SU-DHL-6 (cell line): ENCODE results near the gene ANP32A.

Experiments
- H2AFZ ChIP-seq: fragments of 200-600 bp; sonication (generic); 2 replicates; pipeline ENCODE4 v1.6.1; 2014; ENCODE audit warnings: low read depth, mild to moderate bottlenecking, moderate library complexity, mixed read lengths, antibody characterized with exemption, low read length; ENCODE audit not compliant: severe bottlenecking
- H3F3A ChIP-seq: fragments of 200-600 bp; shearing (Covaris generic); 2 replicates; pipeline ENCODE4 v1.6.0; 2016; ENCODE audit warnings: antibody characterized with exemption, mild to moderate bottlenecking; ENCODE audit not compliant: insufficient read depth
- H3K27ac ChIP-seq: fragments of 200-600 bp; sonication (generic); 2 replicates; pipeline ENCODE4 v1.5.1; 2016; ENCODE audit warnings: low read depth, mild to moderate bottlenecking, low read length, moderate library complexity, mixed read lengths
- H3K27me3 ChIP-seq: fragments of 200-600 bp; sonication (generic), shearing (Covaris generic); 2 replicates; pipeline ENCODE4 v1.6.0; 2014; ENCODE audit warnings: mild to moderate bottlenecking, low read length
- H3K36me3 ChIP-seq: fragments of 200-600 bp; sonication (generic); 2 replicates; pipeline ENCODE4 v1.6.1; 2014; ENCODE audit warnings: mild to moderate bottlenecking, low read length, mixed read lengths
- H3K4me2 ChIP-seq: fragments of 300-600, 200-600 bp; shearing (Covaris generic), sonication (generic); 2 replicates; pipeline ENCODE4 v1.6.0; 2014; ENCODE audit warnings: low read length, low read depth, mild to moderate bottlenecking; ENCODE audit not compliant: poor library complexity, severe bottlenecking
- H3K4me3 ChIP-seq: fragments of 200-600 bp; sonication (generic); 2 replicates; pipeline ENCODE4 v1.5.1; 2014; ENCODE audit warnings: antibody characterized with exemption, low read length, mild to moderate bottlenecking, mixed read lengths; ENCODE audit not compliant: insufficient read depth, poor library complexity, severe bottlenecking
- H3K79me2 ChIP-seq: fragments of 200-600 bp; sonication (generic); 2 replicates; pipeline ENCODE4 v1.6.1; 2014; ENCODE audit warnings: mild to moderate bottlenecking, low read length, moderate library complexity; ENCODE audit not compliant: insufficient read depth
- H3K9ac ChIP-seq: fragments of 200-600 bp; sonication (generic); 2 replicates; pipeline ENCODE4 v1.7.0; 2014; ENCODE audit warnings: mild to moderate bottlenecking, low read length
- H3K9me2 ChIP-seq: fragments of 200-600 bp; sonication (generic); replicated peaks from 2 replicates; pipeline ENCODE4 v1.6.1; 2014; ENCODE audit warnings: low read length; ENCODE audit not compliant: insufficient read depth
- H3K9me3 ChIP-seq: fragments of 200-600 bp; sonication (generic); 2 replicates; pipeline ENCODE4 v1.6.1; 2014; ENCODE audit warnings: low read length, mixed read lengths; ENCODE audit not compliant: insufficient read depth
- H4K20me1 ChIP-seq: fragments of 200-600 bp; sonication (generic); 2 replicates; pipeline ENCODE4 v1.6.1; 2014; ENCODE audit warnings: low read depth, mild to moderate bottlenecking, antibody characterized with exemption, low read length, moderate library complexity, mixed read lengths
- EZH2phosphoT487 ChIP-seq: fragments of 200-600 bp; sonication (generic), shearing (Covaris generic); conservative IDR thresholded peaks from 2 replicates; pipeline ENCODE4 v1.6.1; 2018; ENCODE audit warnings: mild to moderate bottlenecking, antibody characterized with exemption, low read length, moderate library complexity, mixed read lengths
- TF ChIP-seq, protein P1 (sequence below): fragments of 200-600 bp; sonication (generic); IDR thresholded peaks from one replicate; pipeline ENCODE4 v1.5.1; 2017; ENCODE audit warnings: antibody characterized with exemption, mild to moderate bottlenecking, low read length, moderate library complexity; ENCODE audit not compliant: insufficient read depth, poor library complexity, severe bottlenecking

Gene ANP32A

DNA sequence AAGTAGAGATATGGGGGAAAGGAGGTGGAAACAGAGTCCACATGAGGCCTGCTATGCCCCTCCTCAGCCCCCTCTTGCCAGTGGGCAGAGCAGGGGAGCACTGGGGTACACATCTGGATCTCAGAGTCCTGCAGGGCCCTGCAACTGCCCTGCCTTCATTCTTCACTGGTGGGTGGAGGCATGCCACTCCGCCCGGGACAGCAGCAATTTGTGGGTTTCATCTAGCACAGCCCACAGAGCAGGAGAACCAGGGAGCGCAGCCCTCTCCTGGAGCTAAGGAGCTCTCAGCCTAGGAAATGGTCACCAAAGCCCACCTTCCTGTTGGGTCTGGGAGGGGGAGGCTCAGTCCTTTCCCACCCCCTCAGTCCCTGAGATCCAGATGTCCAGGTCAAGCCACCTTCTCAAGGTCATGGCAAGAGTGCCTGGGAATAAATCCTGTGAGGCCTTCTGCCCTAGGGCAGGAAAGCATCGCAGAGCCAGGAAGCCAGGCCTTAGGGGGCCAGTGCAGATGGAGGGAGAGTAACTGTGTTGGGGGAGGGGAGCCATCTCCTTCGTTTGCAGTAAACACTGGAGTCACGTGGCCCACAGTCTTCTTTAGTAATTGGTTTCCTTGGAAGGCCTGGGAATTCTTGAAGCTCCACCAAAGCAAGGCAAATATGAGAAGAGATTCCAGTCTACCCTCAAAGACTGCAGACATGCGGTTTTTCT is 31.0 kb downstream of the ANP32A start:
- Histone ChIP-seq H3K36me3 (no peaks in the 10 kb centered on the region), H3K27ac (no peak overlapping the region), H3K27me3 (no peaks in the 10 kb centered on the region), H2AFZ (no peak overlapping the region), H3K4me2 (no peak overlapping the region), H3K9me3 (no peaks in the 10 kb centered on the region), H3K9me2 (no peaks in the 10 kb centered on the region), H3F3A (no peaks in the 10 kb centered on the region), H3K4me3 (no peak overlapping the region), H3K79me2 (peaks cover 67% of the 10 kb centered on the region), H3K9ac (no peak overlapping the region), H4K20me1 (peaks cover 30% of the 10 kb centered on the region)
- TF ChIP-seq EZH2phosphoT487, result no peak
- TF ChIP-seq, protein P1, sequence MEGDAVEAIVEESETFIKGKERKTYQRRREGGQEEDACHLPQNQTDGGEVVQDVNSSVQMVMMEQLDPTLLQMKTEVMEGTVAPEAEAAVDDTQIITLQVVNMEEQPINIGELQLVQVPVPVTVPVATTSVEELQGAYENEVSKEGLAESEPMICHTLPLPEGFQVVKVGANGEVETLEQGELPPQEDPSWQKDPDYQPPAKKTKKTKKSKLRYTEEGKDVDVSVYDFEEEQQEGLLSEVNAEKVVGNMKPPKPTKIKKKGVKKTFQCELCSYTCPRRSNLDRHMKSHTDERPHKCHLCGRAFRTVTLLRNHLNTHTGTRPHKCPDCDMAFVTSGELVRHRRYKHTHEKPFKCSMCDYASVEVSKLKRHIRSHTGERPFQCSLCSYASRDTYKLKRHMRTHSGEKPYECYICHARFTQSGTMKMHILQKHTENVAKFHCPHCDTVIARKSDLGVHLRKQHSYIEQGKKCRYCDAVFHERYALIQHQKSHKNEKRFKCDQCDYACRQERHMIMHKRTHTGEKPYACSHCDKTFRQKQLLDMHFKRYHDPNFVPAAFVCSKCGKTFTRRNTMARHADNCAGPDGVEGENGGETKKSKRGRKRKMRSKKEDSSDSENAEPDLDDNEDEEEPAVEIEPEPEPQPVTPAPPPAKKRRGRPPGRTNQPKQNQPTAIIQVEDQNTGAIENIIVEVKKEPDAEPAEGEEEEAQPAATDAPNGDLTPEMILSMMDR, result no peak

DNA sequence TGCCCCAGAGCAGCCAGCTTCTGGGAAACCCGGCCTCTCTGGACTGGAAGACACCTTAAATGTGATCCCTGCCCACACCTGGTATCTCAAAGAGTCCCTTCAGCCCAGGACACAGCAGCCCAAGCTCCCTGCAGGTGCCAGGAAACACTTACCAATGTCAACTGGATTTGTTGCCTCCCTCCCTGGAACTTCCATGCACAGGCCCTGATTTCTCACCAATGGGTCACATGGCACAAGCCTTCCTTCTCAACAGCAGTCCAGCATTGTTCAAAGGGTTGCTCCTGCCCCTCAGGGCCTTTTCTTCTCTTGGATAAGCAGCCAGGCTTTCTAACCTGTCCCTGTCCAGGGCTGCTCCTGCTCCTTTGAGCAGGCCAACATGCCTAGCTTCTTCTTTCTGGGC is 31.6 kb downstream of the ANP32A start:
- H3K36me3 ChIP-seq, result 0 out of 2 replicates have a peak, but pooled peaks cover under 1% of the 10 kb centered on the region
- H3K4me3 ChIP-seq, result no peak overlapping the region
- no peaks in the 10 kb centered on the region for H3K27me3 ChIP-seq
- H3K27ac ChIP-seq, result no peak overlapping the region
- no peak overlapping the region for H3K4me2 ChIP-seq
- H3F3A ChIP-seq, result no peaks in the 10 kb centered on the region
- H3K9ac ChIP-seq, result no peak overlapping the region
- no peaks in the 10 kb centered on the region for H3K9me3 ChIP-seq
- no peak overlapping the region for H2AFZ ChIP-seq
- no peak for TF ChIP-seq EZH2phosphoT487
- TF ChIP-seq, protein P1, result no peak
- H3K9me2 ChIP-seq, result no peaks in the 10 kb centered on the region
- peaks cover 25% of the 10 kb centered on the region for H4K20me1 ChIP-seq
- peaks cover 61% of the 10 kb centered on the region for H3K79me2 ChIP-seq

DNA sequence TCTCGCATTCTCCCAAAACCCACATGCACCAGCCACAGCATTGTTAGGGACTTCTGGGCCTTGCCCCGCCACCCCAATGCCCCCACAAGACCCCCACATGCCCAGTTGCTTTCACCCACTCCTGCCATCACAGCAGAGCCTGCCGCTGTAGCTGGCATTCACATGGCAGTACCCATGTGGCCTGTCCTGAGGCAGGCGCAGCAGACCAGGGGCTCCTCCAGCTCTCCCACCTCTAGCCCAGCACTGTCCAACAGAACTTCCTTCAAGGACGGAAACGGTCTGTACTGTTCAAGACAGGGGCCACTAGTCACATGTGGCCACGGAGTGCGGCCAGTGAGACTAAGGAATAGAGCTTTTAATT is 32.5 kb downstream of the ANP32A start:
- Histone ChIP-seq H3K9ac (no peak overlapping the region), H3K4me2 (no peak overlapping the region), H3K4me3 (no peak overlapping the region), H3K9me3 (no peaks in the 10 kb centered on the region), H2AFZ (no peak overlapping the region), H3K27me3 (no peaks in the 10 kb centered on the region), H3K27ac (no peak overlapping the region), H3K36me3 (0 out of 2 replicates have a peak, but pooled peaks cover 3% of the 10 kb centered on the region), H3K79me2 (peaks cover 52% of the 10 kb centered on the region), H3F3A (no peaks in the 10 kb centered on the region), H4K20me1 (peaks cover 24% of the 10 kb centered on the region), H3K9me2 (no peaks in the 10 kb centered on the region)
- no peak for TF ChIP-seq EZH2phosphoT487
- TF ChIP-seq, protein P1, result no peak
